Endothelial cell of umbilical vein (primary cell): ENCODE data around the gene ERG. TPM values are rescaled to one million over a fixed set of nuclear protein-coding genes. Genes with fewer than 3 reads are reported as not detected.

Experiments used
- BruUV-seq: library from RNA; stranded (reverse); fragments of 400-500 nt; replicated peaks from 2 replicates; lab custom pipeline; 2021; lab: Mats Ljungman, UMichigan
- CTCF ChIA-PET: fragments of 300-600, 350-600 bp; sonication (Branson Sonifier 250); formaldehyde crosslinking; loops from one replicate; lab custom pipeline; 2021; ENCODE audit warnings: antibody characterized with exemption, inconsistent platforms; lab: Charles Lee
- POLR2A ChIA-PET: fragments of 300-600, 350-600 bp; sonication (Branson Sonifier 250); formaldehyde crosslinking; loops from one replicate; lab custom pipeline; 2021; ENCODE audit warnings: antibody characterized with exemption, inconsistent platforms; lab: Charles Lee
- DNase-seq: peaks from one replicate; pipeline ENCODE4 v3.0.0-alpha.2; 2011; ENCODE audit warnings: low read depth, low spot score
- FAIRE-seq: peaks from 2 replicates; lab custom pipeline; 2011; peaks lifted over from hg19 to GRCh38; lab: Jason Lieb, UNC
- H2AFZ ChIP-seq: 2 replicates; pipeline ENCODE4 v1.6.0; 2012; ENCODE audit warnings: low read depth, low read length, control low read depth, inconsistent platforms
- H3K27ac ChIP-seq: 2 replicates; pipeline ENCODE4 v1.5.1; 2011; ENCODE audit warnings: low read depth, mild to moderate bottlenecking, control low read depth, low read length, moderate library complexity; ENCODE audit not compliant: insufficient read depth
- H3K27me3 ChIP-seq, 2 experiments: 2 replicates each; pipeline versions ENCODE4 v1.6.0 to v1.6.1; 2011; ENCODE audit warnings: low read length in 2 of 2, mixed read lengths in 1 of 2; ENCODE audit not compliant: control insufficient read depth in 2 of 2, insufficient read depth in 2 of 2
- H3K36me3 ChIP-seq, 2 experiments: 2 replicates in 1 of 2; 3 replicates in 1 of 2; pipeline ENCODE4 v1.5.1; 2011; ENCODE audit warnings: low read length in 2 of 2, mild to moderate bottlenecking in 1 of 2, moderate library complexity in 1 of 2; ENCODE audit not compliant: control insufficient read depth in 2 of 2, insufficient read depth in 2 of 2; ENCODE audit errors: extremely low read depth in 1 of 2
- H3K4me1 ChIP-seq: 3 replicates; pipeline ENCODE4 v1.5.1; 2011; ENCODE audit warnings: mild to moderate bottlenecking, low read length; ENCODE audit not compliant: control insufficient read depth, insufficient read depth; ENCODE audit errors: extremely low read depth
- H3K4me2 ChIP-seq: 2 replicates; pipeline ENCODE4 v1.6.1; 2011; ENCODE audit warnings: low read length, control low read depth, mixed read lengths; ENCODE audit not compliant: insufficient read depth
- H3K4me3 ChIP-seq, 3 experiments: fragments of 200-600 bp in 1 of 3; sonication (generic), shearing (Covaris generic) in 1 of 3; replicated peaks in 1 of 3; 2 replicates each; pipeline ENCODE4 v1.5.1; 2011 to 2016; ENCODE audit warnings: control low read depth in 3 of 3, low read length in 3 of 3, mild to moderate bottlenecking in 2 of 3, inconsistent platforms in 1 of 3, low read depth in 1 of 3, moderate library complexity in 1 of 3; ENCODE audit not compliant: insufficient read depth in 1 of 3
- H3K79me2 ChIP-seq: 2 replicates; pipeline ENCODE4 v1.6.0; 2012; ENCODE audit warnings: low read length, inconsistent platforms; ENCODE audit not compliant: control insufficient read depth, insufficient read depth
- H3K9ac ChIP-seq: replicated peaks from 2 replicates; pipeline ENCODE3; 2011; ENCODE audit warnings: low read length, control low read depth; ENCODE audit not compliant: insufficient read depth; ENCODE audit errors: extremely low read depth
- H3K9me1 ChIP-seq: replicated peaks from 3 replicates; pipeline ENCODE4 v1.6.0; 2011; ENCODE audit warnings: mild to moderate bottlenecking, low read length; ENCODE audit not compliant: control insufficient read depth, insufficient read depth; ENCODE audit errors: extremely low read depth
- H3K9me3 ChIP-seq: replicated peaks from 2 replicates; pipeline ENCODE4 v1.5.1; 2012; ENCODE audit warnings: low read length, inconsistent platforms; ENCODE audit not compliant: control insufficient read depth, insufficient read depth
- H4K20me1 ChIP-seq: replicated peaks from 2 replicates; pipeline ENCODE3; 2011; ENCODE audit warnings: mild to moderate bottlenecking, low read length; ENCODE audit not compliant: control insufficient read depth, insufficient read depth; ENCODE audit errors: extremely low read depth
- CTCF ChIP-seq, 2 donors: IDR thresholded peaks; 1 replicate in 1 of 2; 2 replicates in 1 of 2; pipeline ENCODE4 v1.5.1; 2011; ENCODE audit warnings: low read length in 2 of 2, mild to moderate bottlenecking in 2 of 2, moderate library complexity in 2 of 2, control low read depth in 1 of 2, inconsistent platforms in 1 of 2, low read depth in 1 of 2; ENCODE audit not compliant: insufficient read depth in 1 of 2; ENCODE audit errors: extremely low read depth in 1 of 2
- EZH2 ChIP-seq: IDR thresholded peaks from 2 replicates; pipeline ENCODE4 v1.6.1; 2012; ENCODE audit warnings: borderline replicate concordance, low read depth, mild to moderate bottlenecking, moderate library complexity, low read length, inconsistent platforms; ENCODE audit not compliant: severe bottlenecking
- FOS ChIP-seq: IDR thresholded peaks from 2 replicates; pipeline ENCODE4 v1.6.1; 2011; ENCODE audit warnings: mild to moderate bottlenecking, low read length, moderate library complexity, borderline replicate concordance; ENCODE audit not compliant: insufficient read depth
- GATA2 ChIP-seq: IDR thresholded peaks from 2 replicates; pipeline ENCODE4 v1.7.0; 2011; ENCODE audit warnings: low read depth, mild to moderate bottlenecking, moderate library complexity, mixed read lengths, low read length; ENCODE audit not compliant: insufficient read length, insufficient read depth
- JUN ChIP-seq: IDR thresholded peaks from 2 replicates; pipeline ENCODE4 v1.6.1; 2011; ENCODE audit warnings: borderline replicate concordance, low read depth; ENCODE audit not compliant: insufficient read length, insufficient read depth
- MAX ChIP-seq: IDR thresholded peaks from 2 replicates; pipeline ENCODE4 v1.6.1; 2011; ENCODE audit not compliant: insufficient read depth, insufficient read length
- MYC ChIP-seq: IDR thresholded peaks from one replicate; pipeline ENCODE4 v1.6.1; 2011; ENCODE audit warnings: mild to moderate bottlenecking, low read depth, low read length
- POLR2A ChIP-seq: IDR thresholded peaks from 2 replicates; pipeline ENCODE4 v1.6.1; 2012; ENCODE audit warnings: low read depth, mild to moderate bottlenecking, control low read depth, low read length
- POLR2AphosphoS5 ChIP-seq: IDR thresholded peaks from 2 replicates; pipeline ENCODE4 v1.6.1; 2012; ENCODE audit warnings: low read depth, mild to moderate bottlenecking, control low read depth, low read length, moderate library complexity; ENCODE audit not compliant: insufficient read depth
- dilution Hi-C: fragments of 300-500 bp; cut with MboI; formaldehyde crosslinking; loops from one replicate; pipeline ENCODE4 v1.15.0; 2019; ENCODE audit warnings: low sequenced_read_pairs; ENCODE audit not compliant: extremely low pct_ligation_motif_present
- intact Hi-C: fragments of 100-400 bp; cut with micrococcal nuclease; formaldehyde crosslinking; loops from one replicate; pipeline ENCODE4 v1.10.0; 2022
- polyA plus RNA-seq, 4 experiments: library from polyadenylated mRNA; depleted of rRNA in 3 of 4; stranded (reverse) in 3 of 4; unstranded in 1 of 4; fragments of >200 nt; gene quantifications; 2 replicates each; pipeline versions ENCODE4 v1.2.1 to v1.2.3, GENCODE V29; 2011 to 2012; ENCODE audit warnings: missing spikeins in 1 of 4
- total RNA-seq: library from RNA; stranded (reverse); gene quantifications from 2 replicates; pipeline ENCODE4 v1.2.3, GENCODE V29; 2021

The ERG gene
- total and polyA plus RNA-seq, 2 donors (not counting 3 experiments of a cell fraction or from before 2014, with no cell fraction given) = 173 to 210 TPM

- Histone ChIP-seq H3K36me3 (peaks cover 13 to 17% of the 10 kb centered on the region in 2 experiments), H3K27me3 (no peaks in the 10 kb centered on the region), H3K4me3 (no peak overlapping the region), H3K4me2 (no peak overlapping the region), H3K9ac (no peak overlapping the region), H4K20me1 (peaks cover 5% of the 10 kb centered on the region), H3K4me1 (peaks cover 51% of the 10 kb centered on the region), H3K9me1 (no peaks in the 10 kb centered on the region), H3K79me2 (peaks cover 98% of the 10 kb centered on the region), H2AFZ (no peak overlapping the region), H3K9me3 (no peaks in the 10 kb centered on the region), H3K27ac (peak overlapping the region; percentile 8)
- intact Hi-C loops = no loop called here
- CTCF ChIA-PET = interaction anchor here (1.2 kb wide), 1 partner anchor 92 kb away, joined by 3 read pairs; no protein-coding TSS in a partner anchor
- TF ChIP-seq FOS (peak; percentile 15), MYC (no peak), EZH2 (no peak), POLR2AphosphoS5 (peak; percentile 29)
- BruUV-seq = no TSS peak
- DNase-seq (no peak), FAIRE-seq (no peak)
- POLR2A ChIA-PET = no interaction called here
- dilution Hi-C loops = no loop called here
These were observed 29.3 kb downstream of the ERG start for GRCh38 chr21:38468989-38469388.

- FAIRE-seq (no peak), DNase-seq (no peak)
- Histone ChIP-seq H3K79me2 (peaks cover 99% of the 10 kb centered on the region), H2AFZ (no peak overlapping the region), H3K27me3 (no peaks in the 10 kb centered on the region), H3K27ac (no peak overlapping the region), H3K4me1 (peaks cover 50% of the 10 kb centered on the region), H3K4me3 (no peak overlapping the region), H3K36me3 (peaks cover 13 to 17% of the 10 kb centered on the region in 2 experiments), H4K20me1 (peaks cover 5% of the 10 kb centered on the region), H3K9me3 (no peaks in the 10 kb centered on the region), H3K9me1 (no peaks in the 10 kb centered on the region), H3K9ac (no peak overlapping the region), H3K4me2 (no peak overlapping the region)
- CTCF ChIA-PET = no interaction called here
- dilution Hi-C loops = no loop called here
- intact Hi-C loops = no loop called here
- no TSS peak for BruUV-seq
- TF ChIP-seq FOS (no peak), EZH2 (no peak), MAX (no peak), POLR2A (no peak), GATA2 (no peak), CTCF (IDR thresholded peaks at IDR 0.05; ENCODE audit: extremely low read depth in 1 of 2, insufficient read depth in 1 of 2, low read depth in 1 of 2, low read length in 2 of 2) (no peak), MYC (no peak), JUN (no peak), POLR2AphosphoS5 (no peak)
- POLR2A ChIA-PET = no interaction called here
These were observed 30.4 kb downstream of the ERG start for GRCh38 chr21:38467911-38468310.
